NB4 (cell line): ENCODE results near the gene C1QTNF1.
"Not testable (repeated sequence)": the region's sequence is repeated elsewhere in the genome, so short reads cannot be mapped to it uniquely, and the experiment has no call there.

Experiments used
- DNase-seq: peaks from one replicate; pipeline ENCODE4 v3.0.0; 2010; ENCODE audit warnings: low read depth
- H3K4me3 ChIP-seq: one replicate; pipeline ENCODE4 v1.5.1; 2011; ENCODE audit warnings: mild to moderate bottlenecking, low read depth, low read length, moderate library complexity
- CTCF ChIP-seq: IDR thresholded peaks from one replicate; pipeline ENCODE4 v1.5.1; 2012; ENCODE audit warnings: low read depth, low read length
- MAX ChIP-seq: IDR thresholded peaks from 2 replicates; pipeline ENCODE4 v1.6.1; 2011; ENCODE audit warnings: low read depth, low read length
- MYC ChIP-seq: IDR thresholded peaks from 2 replicates; pipeline ENCODE4 v1.6.1; 2011; ENCODE audit warnings: low read depth, low read length
- POLR2A ChIP-seq: IDR thresholded peaks from 2 replicates; pipeline ENCODE4 v1.6.1; 2011; ENCODE audit warnings: mild to moderate bottlenecking; ENCODE audit not compliant: insufficient read length; ENCODE audit errors: extremely low read depth

Gene C1QTNF1

DNA sequence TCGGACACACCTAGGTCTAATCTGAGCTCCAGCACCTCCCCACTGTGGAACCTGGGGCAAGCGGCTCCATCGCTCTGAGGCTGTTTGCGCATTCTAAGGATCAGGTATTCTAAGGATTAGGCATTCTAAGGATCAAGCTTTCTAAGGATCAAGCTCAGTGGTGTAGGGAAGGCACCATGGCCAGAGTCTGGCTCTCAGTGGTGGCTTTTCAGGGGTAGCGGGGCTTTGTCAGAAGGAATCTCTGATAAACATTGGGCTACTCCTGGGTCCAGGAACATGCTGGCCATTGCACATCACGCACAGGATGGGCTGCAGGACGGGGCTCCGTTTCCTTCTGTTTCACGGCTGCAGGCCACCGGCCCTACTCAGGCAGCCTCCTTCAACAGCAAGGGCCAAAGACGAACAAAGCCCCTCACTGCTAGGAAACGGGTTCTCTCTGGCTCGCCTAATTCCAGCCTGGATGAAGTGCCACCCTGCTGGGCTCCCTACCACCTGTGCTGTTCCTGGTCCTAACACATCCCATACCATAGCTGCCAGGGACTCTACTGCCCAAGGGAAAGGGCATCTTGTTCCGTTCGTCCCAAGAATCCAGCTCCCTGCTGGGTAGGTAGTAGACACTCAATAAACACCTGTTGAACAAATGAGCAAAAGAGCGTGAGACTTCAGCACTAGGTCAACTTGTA is 5.5 kb downstream of the C1QTNF1 start:
- H3K4me3 ChIP-seq: no peak overlapping the region
- TF ChIP-seq CTCF (no peak), MAX (no peak), POLR2A (no peak)

DNA sequence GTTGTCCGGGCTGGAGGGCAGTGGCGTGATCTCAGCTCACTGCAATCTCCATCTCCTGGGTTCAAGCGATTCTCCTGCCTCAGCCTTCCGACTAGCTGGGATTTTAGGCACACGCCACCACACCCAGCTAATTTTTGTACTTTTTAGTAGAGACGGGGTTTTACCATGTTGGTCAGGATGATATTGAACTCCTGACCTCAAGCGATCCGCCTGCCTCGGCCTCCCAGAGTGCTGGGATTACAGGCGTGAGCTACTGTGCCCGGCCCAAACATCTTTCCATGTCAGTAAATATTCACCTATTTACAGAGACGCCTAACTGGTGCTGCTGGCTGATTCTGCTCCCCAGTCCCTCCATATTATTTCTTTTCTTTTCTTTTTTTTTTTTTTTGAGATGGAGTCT is 6.7 kb downstream of the C1QTNF1 start:
- not testable (repeated sequence) for H3K4me3 ChIP-seq, DNase-seq

More for the DNA sequence above, 5.5 kb downstream of the C1QTNF1 start:
- DNase-seq: no peak

GRCh38 chr17:79031996-79032875 is 8.3 kb downstream of the C1QTNF1 start:
- no peak overlapping the region for H3K4me3 ChIP-seq
- DNase-seq: no peak
- TF ChIP-seq POLR2A (no peak), MYC (no peak), CTCF (no peak), MAX (no peak)

- TF ChIP-seq MAX: no peak
- TF ChIP-seq MYC: no peak
- TF ChIP-seq CTCF: no peak
- no peak for TF ChIP-seq POLR2A
- no peak overlapping the region for H3K4me3 ChIP-seq
- no peak for DNase-seq
These were observed 9.2 kb downstream of the C1QTNF1 start for GRCh38 chr17:79033046-79033616.

DNA sequence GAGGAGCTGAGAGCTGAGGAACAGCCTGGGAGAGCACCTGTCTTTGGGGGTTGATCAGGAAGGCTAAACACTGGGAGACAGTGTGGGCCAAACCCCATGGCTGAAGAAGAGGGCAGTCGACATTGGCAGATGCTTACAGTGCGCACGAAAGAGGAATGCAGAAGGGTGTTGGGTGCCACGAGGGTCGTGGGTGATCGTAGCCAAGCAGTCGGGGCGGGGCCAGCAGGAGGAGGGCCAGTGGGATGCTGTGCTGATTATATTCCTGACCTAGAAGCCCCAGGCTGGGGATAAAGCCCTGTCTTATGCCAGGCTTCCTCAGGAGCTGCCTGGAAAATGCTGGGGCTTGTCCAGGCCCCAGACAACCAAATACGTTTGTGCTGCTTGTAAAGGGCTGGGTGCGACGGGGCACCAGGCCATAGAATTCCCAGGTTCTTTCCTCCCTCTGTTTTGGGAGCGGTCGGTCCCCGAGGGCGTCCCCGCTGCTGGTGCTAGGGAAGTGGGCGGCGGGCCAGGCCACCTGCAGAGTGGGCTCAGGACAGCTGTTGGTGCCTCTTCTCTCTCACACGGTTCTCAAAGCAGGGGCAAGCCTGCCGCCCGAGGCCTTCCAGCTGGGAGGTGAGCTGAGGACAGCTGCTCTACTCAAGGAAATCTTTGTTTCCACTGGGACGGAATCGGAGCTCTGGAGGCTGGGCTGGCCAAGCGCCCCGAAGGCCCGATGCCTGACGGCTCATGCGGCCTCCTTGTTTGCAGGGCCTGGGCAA is 10.0 kb downstream of the C1QTNF1 start:
- DNase-seq: no peak

More for the DNA sequence above, 10.0 kb downstream of the C1QTNF1 start:
- H3K4me3 ChIP-seq: no peak overlapping the region
- TF ChIP-seq CTCF (no peak), MAX (no peak), MYC (no peak), POLR2A (no peak)
